Ishikawa (cell line): ENCODE data around the gene ABCC5.

Experiments used
- CREB1 ChIP-seq: IDR thresholded peaks from 2 replicates; pipeline ENCODE4 v1.6.1; 2012; ENCODE audit warnings: low read depth
- TEAD4 ChIP-seq: IDR thresholded peaks from 2 replicates; pipeline ENCODE4 v1.6.1; 2012

DNA sequence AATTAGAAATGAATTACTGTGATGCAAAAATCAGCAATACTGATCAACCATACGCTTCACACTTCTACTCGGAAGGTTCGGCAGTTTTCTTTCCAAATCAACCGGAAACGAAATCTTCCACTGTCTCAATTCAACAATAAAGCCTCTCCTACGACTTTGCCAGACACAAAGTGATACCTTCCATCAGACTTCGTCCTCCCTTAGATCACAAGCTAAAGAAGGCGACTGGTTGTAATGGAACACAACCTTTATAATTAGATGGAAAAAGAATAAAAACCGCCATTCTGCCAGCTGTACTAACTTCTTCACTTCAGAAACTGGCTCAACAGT is 133.6 kb downstream of the ABCC5 start:
- no peak for TF ChIP-seq CREB1
- TF ChIP-seq TEAD4: no peak
